Astrocyte (in vitro differentiated cells and primary cell): Measurements from ENCODE around the gene RRP1. TPM values are rescaled to one million over a fixed set of nuclear protein-coding genes. Genes with fewer than 3 reads are reported as not detected.

ENCODE experiments used
- DNase-seq: peaks from one replicate; pipeline ENCODE4 v3.0.0-alpha.2; 2010; ENCODE audit warnings: low read depth
- FAIRE-seq: peaks from 2 replicates; lab custom pipeline; 2011; peaks lifted over from hg19 to GRCh38; lab: Jason Lieb, UNC
- H2AFZ ChIP-seq: 2 replicates; pipeline ENCODE4 v1.6.0; 2012; ENCODE audit warnings: low read depth, low read length, inconsistent platforms
- H3K27ac ChIP-seq: 2 replicates; pipeline ENCODE4 v1.5.1; 2011; ENCODE audit warnings: low read depth, low read length, inconsistent platforms
- H3K27me3 ChIP-seq: 2 replicates; pipeline ENCODE4 v1.6.0; 2011; ENCODE audit warnings: low read length, inconsistent platforms; ENCODE audit not compliant: insufficient read depth
- H3K36me3 ChIP-seq: 2 replicates; pipeline ENCODE4 v1.5.1; 2011; ENCODE audit warnings: low read length, inconsistent platforms; ENCODE audit not compliant: insufficient read depth
- H3K4me1 ChIP-seq: 2 replicates; pipeline ENCODE4 v1.5.1; 2011; ENCODE audit warnings: low read length, inconsistent platforms; ENCODE audit not compliant: insufficient read depth
- H3K4me2 ChIP-seq: 2 replicates; pipeline ENCODE4 v1.6.0; 2012; ENCODE audit warnings: low read length, inconsistent platforms
- H3K4me3 ChIP-seq: 2 replicates; pipeline ENCODE4 v1.5.1; 2011; ENCODE audit warnings: low read depth, mild to moderate bottlenecking, low read length, inconsistent platforms; ENCODE audit not compliant: insufficient read depth
- H3K79me2 ChIP-seq: 2 replicates; pipeline ENCODE4 v1.6.0; 2012; ENCODE audit warnings: mild to moderate bottlenecking, low read length, inconsistent platforms; ENCODE audit not compliant: insufficient read depth
- H3K9ac ChIP-seq: 2 replicates; pipeline ENCODE4 v1.6.0; 2012; ENCODE audit warnings: mild to moderate bottlenecking, low read length, inconsistent platforms
- H3K9me3 ChIP-seq: 2 replicates; pipeline ENCODE4 v1.5.1; 2012; ENCODE audit warnings: low read depth, mild to moderate bottlenecking, low read length, inconsistent platforms; ENCODE audit not compliant: insufficient read depth
- H4K20me1 ChIP-seq: 2 replicates; pipeline ENCODE4 v1.6.0; 2012; ENCODE audit warnings: low read length, inconsistent platforms; ENCODE audit not compliant: insufficient read depth
- H3K27ac Mint-ChIP-seq: one replicate; pipeline ENCODE4 v1.8.0; 2021; ENCODE audit warnings: mild to moderate bottlenecking, mixed read lengths; ENCODE audit not compliant: unreplicated experiment
- H3K27me3 Mint-ChIP-seq: one replicate; pipeline ENCODE4 v1.8.0; 2021; ENCODE audit warnings: low read depth, mixed read lengths; ENCODE audit not compliant: unreplicated experiment
- H3K36me3 Mint-ChIP-seq: one replicate; pipeline ENCODE4 v1.8.0; 2021; ENCODE audit warnings: low read depth, mixed read lengths; ENCODE audit not compliant: unreplicated experiment
- H3K4me1 Mint-ChIP-seq: one replicate; pipeline ENCODE4 v1.8.0; 2021; ENCODE audit warnings: low read depth, mixed read lengths; ENCODE audit not compliant: unreplicated experiment
- H3K4me3 Mint-ChIP-seq: one replicate; pipeline ENCODE4 v1.8.0; 2021; ENCODE audit warnings: mild to moderate bottlenecking, moderate library complexity, mixed read lengths; ENCODE audit not compliant: unreplicated experiment
- H3K9me3 Mint-ChIP-seq: one replicate; pipeline ENCODE4 v1.8.0; 2021; ENCODE audit warnings: mild to moderate bottlenecking, mixed read lengths; ENCODE audit not compliant: unreplicated experiment
- CTCF ChIP-seq: IDR thresholded peaks from 2 replicates; pipeline ENCODE4 v1.5.1; 2011; ENCODE audit warnings: low read depth, mild to moderate bottlenecking, inconsistent platforms, low read length, moderate library complexity; ENCODE audit not compliant: insufficient read depth
- EZH2 ChIP-seq: IDR thresholded peaks from 2 replicates; pipeline ENCODE4 v1.6.1; 2012; ENCODE audit warnings: mild to moderate bottlenecking, low read length, inconsistent platforms; ENCODE audit not compliant: insufficient read depth
- total RNA-seq: library from RNA; stranded (reverse); gene quantifications from 2 replicates; pipeline ENCODE4 v1.2.1, GENCODE V29; 2021

Gene RRP1
- total RNA-seq, 1 donor from 2014 or later = 24.9 TPM

GRCh38 chr21:43749651-43750262 lies 39.6 kb upstream of the RRP1 start:
- Histone ChIP-seq H3K9ac (no peak overlapping the region), H3K4me1 (no peaks in the 10 kb centered on the region), H3K27me3 (no peaks in the 10 kb centered on the region), H3K4me3 (no peak overlapping the region), H4K20me1 (peaks cover 27% of the 10 kb centered on the region), H3K4me2 (no peak overlapping the region), H3K79me2 (no peaks in the 10 kb centered on the region), H3K36me3 (peaks cover 17% of the 10 kb centered on the region), H3K9me3 (no peaks in the 10 kb centered on the region), H3K27ac (no peak overlapping the region), H2AFZ (no peak overlapping the region)
- FAIRE-seq (no peak), DNase-seq (no peak)
- no peak overlapping the region for H3K4me3 Mint-ChIP-seq
- H3K27ac Mint-ChIP-seq = no peak overlapping the region
- H3K9me3 Mint-ChIP-seq = no peaks in the 10 kb centered on the region
- H3K36me3 Mint-ChIP-seq = peaks cover 31% of the 10 kb centered on the region
- no peaks in the 10 kb centered on the region for H3K27me3 Mint-ChIP-seq
- no peak for TF ChIP-seq CTCF
- no peak for TF ChIP-seq EZH2
- no peaks in the 10 kb centered on the region for H3K4me1 Mint-ChIP-seq

- Mint-ChIP-seq H3K36me3 (peaks cover 29% of the 10 kb centered on the region), H3K27me3 (no peaks in the 10 kb centered on the region), H3K4me3 (no peak overlapping the region), H3K27ac (no peak overlapping the region), H3K4me1 (no peaks in the 10 kb centered on the region), H3K9me3 (no peaks in the 10 kb centered on the region)
- no peak overlapping the region for H3K9ac ChIP-seq
- H3K4me3 ChIP-seq = no peak overlapping the region
- H3K79me2 ChIP-seq = no peaks in the 10 kb centered on the region
- H3K4me1 ChIP-seq = no peaks in the 10 kb centered on the region
- DNase-seq (no peak), FAIRE-seq (no peak)
- H3K27me3 ChIP-seq = no peaks in the 10 kb centered on the region
- H3K36me3 ChIP-seq = peaks cover 16% of the 10 kb centered on the region
- H3K4me2 ChIP-seq = no peak overlapping the region
- H2AFZ ChIP-seq = no peak overlapping the region
- H3K9me3 ChIP-seq = no peaks in the 10 kb centered on the region
- H4K20me1 ChIP-seq = peaks cover 24% of the 10 kb centered on the region
- no peak for TF ChIP-seq EZH2
- no peak overlapping the region for H3K27ac ChIP-seq
These were observed 38.9 kb upstream of the RRP1 start for GRCh38 chr21:43750339-43751033.

- H3K9ac ChIP-seq = no peak overlapping the region
- H4K20me1 ChIP-seq = peaks cover 16% of the 10 kb centered on the region
- no peak overlapping the region for H3K27ac ChIP-seq
- peaks cover 11% of the 10 kb centered on the region for H3K36me3 ChIP-seq
- no peaks in the 10 kb centered on the region for H3K4me1 ChIP-seq
- H2AFZ ChIP-seq = no peak overlapping the region
- no peaks in the 10 kb centered on the region for H3K9me3 Mint-ChIP-seq
- no peak for DNase-seq
- no peaks in the 10 kb centered on the region for H3K27me3 Mint-ChIP-seq
- H3K79me2 ChIP-seq = no peaks in the 10 kb centered on the region
- no peaks in the 10 kb centered on the region for H3K9me3 ChIP-seq
- no peak overlapping the region for H3K4me3 ChIP-seq
- TF ChIP-seq CTCF (no peak), EZH2 (no peak)
- FAIRE-seq = no peak
- H3K36me3 Mint-ChIP-seq = peaks cover 30% of the 10 kb centered on the region
- H3K4me2 ChIP-seq = no peak overlapping the region
- H3K4me1 Mint-ChIP-seq = no peaks in the 10 kb centered on the region
- H3K4me3 Mint-ChIP-seq = no peak overlapping the region
- H3K27ac Mint-ChIP-seq = no peak overlapping the region
- no peaks in the 10 kb centered on the region for H3K27me3 ChIP-seq
These were observed 37.3 kb upstream of the RRP1 start for GRCh38 chr21:43751955-43752591.
